Adrenal gland (tissue), 12 donors: ENCODE measurements around the gene CEP89. TPM values are rescaled to one million over a fixed set of nuclear protein-coding genes. Genes with fewer than 3 reads are reported as not detected.

Experiments
- DNase-seq, 7 donors: peaks; one replicate each; pipeline ENCODE4 v3.0.0-alpha.2; 2019 to 2020
- H3K27ac ChIP-seq, 5 donors: fragments of 200-600 bp; sonication (generic) in 4 of 5; 1 replicate in 3 of 5; 2 replicates in 2 of 5; pipeline versions ENCODE4 v1.5.1 to v1.8.0; 2016 to 2020; ENCODE audit warnings: mild to moderate bottlenecking in 1 of 5
- H3K27me3 ChIP-seq: fragments of 200-600 bp; 2 replicates; pipeline ENCODE4 v1.8.0; 2021
- H3K36me3 ChIP-seq, 2 donors: fragments of 200-600 bp; replicated peaks in 1 of 2; 1 replicate in 1 of 2; 2 replicates in 1 of 2; pipeline versions ENCODE4 v1.5.1 to v1.8.0; 2018 to 2022
- H3K4me1 ChIP-seq, 2 donors: fragments of 200-600 bp; replicated peaks in 1 of 2; 1 replicate in 1 of 2; 2 replicates in 1 of 2; pipeline versions ENCODE4 v1.5.1 to v1.8.0; 2018 to 2021
- H3K4me3 ChIP-seq, 4 donors: fragments of 200-600 bp; sonication (generic) in 3 of 4; one replicate each; pipeline ENCODE4 v1.5.1; 2016 to 2018
- H3K9me3 ChIP-seq, 3 donors: fragments of 200-600 bp; sonication (generic) in 1 of 3; replicated peaks in 1 of 3; 1 replicate in 2 of 3; 2 replicates in 1 of 3; pipeline versions ENCODE4 v1.5.1 to v1.8.0; 2016 to 2021
- CTCF ChIP-seq, 6 experiments: fragments of 450-650 bp in 4 of 6; fragments of 200-600 bp in 2 of 6; sonication (generic) in 1 of 6; IDR thresholded peaks; 1 replicate in 5 of 6; 2 replicates in 1 of 6; pipeline versions ENCODE4 v1.5.1 to v1.8.0; 2016 to 2021; ENCODE audit warnings: antibody characterized with exemption in 6 of 6, mild to moderate bottlenecking in 2 of 6, moderate library complexity in 1 of 6
- POLR2A ChIP-seq, 2 donors: fragments of 450-650 bp; IDR thresholded peaks; one replicate each; pipeline ENCODE4 v1.6.1; 2017; ENCODE audit warnings: antibody characterized with exemption in 2 of 2, mild to moderate bottlenecking in 2 of 2, moderate library complexity in 1 of 2
- WGBS, 4 donors: extraction: QIAGEN DNeasy Blood & Tissue Kit in 2 of 4; methylation state at CpG; one replicate each; pipeline versions ENCODE4 v1.1.5 to v1.1.7; 2013 to 2017; 5-methylcytosine and 5-hydroxymethylcytosine counted together
- intact Hi-C, 2 donors: fragments of 100-400 bp; cut with DNase I; formaldehyde crosslinking; loops; one replicate each; pipeline versions ENCODE4 v1.14.1 to v1.15.0; 2022 to 2023
- polyA plus RNA-seq, 3 donors: library from polyadenylated mRNA; stranded (reverse); fragments of 200-250 nt in 2 of 3; fragments of 350-450 nt in 1 of 3; fragmentation: Illumina TruSeq in 1 of 3; extraction: RNeasy Lipid Tissue Mini Kit (QIAGEN cat#74804) in 1 of 3; gene quantifications; one replicate each; pipeline ENCODE4 v1.2.3, GENCODE V29; 2013 to 2014
- total RNA-seq, 9 donors: library from RNA; depleted of rRNA in 4 of 9; stranded (reverse); fragments of >200 nt in 4 of 9; fragments of 120-200 nt in 1 of 9; fragmentation: NEBNext Ultra II Directional in 1 of 9; extraction: Animal tissue kit (Norgen Biotek cat#: 25700) in 1 of 9; gene quantifications; one replicate each; pipeline versions ENCODE4 v1.1.0 to v1.2.4, GENCODE V29; 2013 to 2023
- donor health status: healthy with polysubstance abuse.
- donor health status: Bipolar disorder and iron deficiency.
- donor health status: DM: yes; HTN: yes; CAD: no.
- donor health status: DM: no; HTN: no; CAD: no.
- donor health status: DM: no; HTN: no; CAD: no.
- donor health status: DM: yes; HTN: yes; CAD: no.

The CEP89 gene
- total and polyA plus RNA-seq, 12 donors = 9.2 to 20.1 (median 13.9) TPM

- Histone ChIP-seq H3K4me3 (no peak overlapping the region), H3K27ac (no peak overlapping the region), H3K27me3 (no peaks in the 10 kb centered on the region), H3K36me3 (no peaks in the 10 kb centered on the region), H3K9me3 (no peaks in the 10 kb centered on the region), H3K4me1 (peaks cover 0 to under 1% of the 10 kb centered on the region in 2 donors)
- intact Hi-C loops = loop anchor here in 1 of 2 donors (5.0 to 10.0 kb wide), 3 partner anchors 108 to 218 kb away; partner anchors contain the start of genes GPATCH1 and LRP3
- DNase-seq = peak; percentile 54 to 91 (median 73)
- WGBS, 4 donors = 31 to 46% (median 43%) methylated on average over 11 to 14 of the region's 14 CpGs
- TF ChIP-seq CTCF (IDR thresholded peaks at IDR 0.05) (peak; percentile 50 to 76 (median 67)), POLR2A (IDR thresholded peaks at IDR 0.05) (no peak)
Measured at GRCh38 chr19:32976223-32976805, 4.6 kb upstream of the CEP89 start.

- DNase-seq = no peak
- no peak for TF ChIP-seq CTCF (IDR thresholded peaks at IDR 0.05)
- H3K27me3 ChIP-seq = no peaks in the 10 kb centered on the region
- 21 to 34% (median 24%) methylated on average over 14 to 21 of the region's 21 CpGs for WGBS, 4 donors
- H3K36me3 ChIP-seq = no peaks in the 10 kb centered on the region
- no peak overlapping the region for H3K27ac ChIP-seq
- H3K9me3 ChIP-seq = no peaks in the 10 kb centered on the region
- H3K4me1 ChIP-seq = peaks cover 0 to 12% of the 10 kb centered on the region in 2 donors
- peak overlapping the region in 3 of 4 donors; percentile 43 to 84 (median 75) for H3K4me3 ChIP-seq
- intact Hi-C loops = loop anchor here in 1 of 2 donors (10.0 kb wide), 2 partner anchors 114 to 224 kb away; partner anchors contain the start of genes GPATCH1 and LRP3
Measured at GRCh38 chr19:32971012-32971595, 654 bp downstream of the CEP89 start.

GRCh38 chr19:32969549-32969948, 2.2 kb downstream of the CEP89 start:
- WGBS, 4 donors = 92 to 100% (median 96%) methylated on average over 10 of the region's 10 CpGs; no CpG with 5 or more reads in 1 of the 4 donors
- Histone ChIP-seq H3K4me1 (peaks cover 0 to 12% of the 10 kb centered on the region in 2 donors), H3K36me3 (peaks cover 0 to under 1% of the 10 kb centered on the region in 2 donors), H3K4me3 (no peak overlapping the region), H3K27ac (no peak overlapping the region), H3K27me3 (no peaks in the 10 kb centered on the region), H3K9me3 (no peaks in the 10 kb centered on the region)
- TF ChIP-seq POLR2A (IDR thresholded peaks at IDR 0.05) = no peak
- no peak for DNase-seq
- intact Hi-C loops = loop anchor here in 1 of 2 donors (10.0 kb wide), 1 partner anchor 385 kb away; the partner anchor contains the start of gene PDCD5

DNA sequence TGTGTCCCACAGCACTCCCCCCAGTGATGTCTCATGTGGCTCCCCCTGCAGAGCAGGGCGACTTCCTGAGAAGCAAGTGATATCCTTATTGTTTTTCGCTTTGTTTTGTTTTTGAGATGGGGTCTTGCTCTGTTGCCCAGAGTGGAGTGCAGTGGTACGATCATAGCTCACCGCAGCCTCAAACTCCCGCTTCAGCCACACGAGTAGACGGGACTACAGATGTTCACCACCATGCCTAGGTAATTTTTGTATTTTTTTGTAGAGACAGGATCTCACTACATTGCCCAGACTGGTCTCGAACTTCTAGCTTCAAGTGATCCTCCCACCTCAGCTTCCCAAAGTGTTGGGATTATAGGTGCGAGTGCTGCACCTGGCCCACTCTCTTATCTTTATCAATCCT, 5.0 kb downstream of the CEP89 start:
- H3K27me3 ChIP-seq = no peaks in the 10 kb centered on the region
- peaks cover 0 to 12% of the 10 kb centered on the region in 2 donors for H3K4me1 ChIP-seq
- intact Hi-C loops = loop anchor here in 1 of 2 donors (10.0 kb wide), 1 partner anchor 382 kb away; the partner anchor contains the start of gene PDCD5
- DNase-seq = no peak
- H3K36me3 ChIP-seq = peaks cover 0 to 16% of the 10 kb centered on the region in 2 donors
- no peak overlapping the region for H3K4me3 ChIP-seq
- no peak for TF ChIP-seq POLR2A (IDR thresholded peaks at IDR 0.05)
- TF ChIP-seq CTCF (IDR thresholded peaks at IDR 0.05) = no peak
- no peak overlapping the region for H3K27ac ChIP-seq
- 95 to 96% (median 95%) methylated on average over 9 of the region's 9 CpGs for WGBS, 4 donors
- H3K9me3 ChIP-seq = no peaks in the 10 kb centered on the region
